Measurements from ENCODE around the gene KSR1.
A peak's percentile ranks its signal among the peaks of the same experiment; 100 is the strongest.

Gene KSR1

DNA sequence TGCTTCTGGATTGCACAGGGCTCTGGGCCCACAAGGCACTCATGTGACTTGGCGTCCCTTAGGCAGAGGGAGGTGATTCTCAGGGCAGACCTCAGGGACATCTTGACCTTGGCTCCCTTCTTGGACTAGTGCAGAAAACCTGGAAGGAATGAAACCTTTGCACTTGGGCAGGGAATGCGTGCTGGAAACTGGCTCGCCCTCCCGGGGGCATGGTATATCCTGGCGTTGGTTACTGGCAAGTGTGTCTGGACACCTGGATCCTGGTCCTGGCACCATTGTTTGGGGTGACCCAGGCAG lies 111.3 kb downstream of the KSR1 start:
- in situ Hi-C loops (cut with HindIII; ENCODE audit: low pct_ligation_motif_present, low pct_unique_long_range_greater_than_20kb, low sequenced_read_pairs): loop anchor here (25.0 kb wide), 1 partner anchor 230 kb away; no protein-coding TSS in a partner anchor

DNA sequence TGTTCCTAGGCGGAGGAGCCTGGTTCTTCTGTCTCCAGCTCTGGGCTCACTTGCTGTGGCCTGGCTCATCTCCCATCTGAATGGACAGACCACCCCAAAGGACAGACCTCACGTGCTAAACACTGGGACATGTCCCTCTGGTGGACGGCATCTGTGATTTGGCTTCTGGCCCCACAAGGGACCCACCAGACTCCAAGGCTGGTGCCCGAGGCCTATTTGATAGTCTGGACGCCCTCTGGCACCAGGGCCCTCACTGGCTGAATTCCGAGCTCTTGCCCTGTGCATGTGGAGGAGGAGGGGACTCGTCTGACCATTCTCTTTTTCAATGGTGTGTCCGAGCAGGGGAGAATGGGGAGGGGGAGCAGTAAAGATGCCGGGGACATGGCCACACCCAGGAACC lies 112.0 kb downstream of the KSR1 start:
- in situ Hi-C loops (cut with HindIII; ENCODE audit: low pct_ligation_motif_present, low pct_unique_long_range_greater_than_20kb, low sequenced_read_pairs): loop anchor here (25.0 kb wide), 1 partner anchor 231 kb away; no protein-coding TSS in a partner anchor
- no peak for DNase-seq

More for the DNA sequence above, 111.3 kb downstream of the KSR1 start:
- DNase-seq: no peak

GRCh38 chr17:27568811-27569210 lies 112.6 kb downstream of the KSR1 start:
- in situ Hi-C loops (cut with HindIII; ENCODE audit: low pct_ligation_motif_present, low pct_unique_long_range_greater_than_20kb, low sequenced_read_pairs): loop anchor here (25.0 kb wide), 1 partner anchor 232 kb away; no protein-coding TSS in a partner anchor
- DNase-seq: no peak

DNA sequence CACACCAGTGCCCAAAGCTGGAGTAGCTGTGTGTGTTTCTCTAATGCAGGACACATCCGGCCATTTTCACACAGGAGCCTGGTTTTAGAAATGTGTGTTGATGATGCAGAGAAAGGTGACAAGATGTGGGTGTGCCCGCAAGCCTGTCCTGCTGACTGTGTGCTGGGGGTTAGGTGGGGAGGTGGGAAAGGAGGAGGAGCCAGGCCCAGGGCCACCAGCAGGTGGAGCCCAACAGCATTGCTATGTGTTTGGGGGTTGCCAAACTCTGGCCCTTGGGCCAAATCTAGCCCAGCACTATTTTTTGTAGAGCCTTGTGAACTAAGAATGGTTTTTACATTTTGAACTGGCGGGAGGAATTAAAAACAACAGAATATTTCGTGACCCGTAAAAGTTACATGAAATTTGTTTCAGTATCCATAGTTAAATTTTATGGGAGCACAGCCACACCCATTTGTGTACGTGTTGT lies 113.0 kb downstream of the KSR1 start:
- peak; percentile 39 for DNase-seq
- in situ Hi-C loops (cut with HindIII; ENCODE audit: low pct_ligation_motif_present, low pct_unique_long_range_greater_than_20kb, low sequenced_read_pairs): loop anchor here (25.0 kb wide), 1 partner anchor 232 kb away; no protein-coding TSS in a partner anchor

- DNase-seq: no peak
- in situ Hi-C loops (cut with HindIII; ENCODE audit: low pct_ligation_motif_present, low pct_unique_long_range_greater_than_20kb, low sequenced_read_pairs): loop anchor here (25.0 kb wide), 1 partner anchor 233 kb away; no protein-coding TSS in a partner anchor
These were observed 113.8 kb downstream of the KSR1 start for GRCh38 chr17:27569884-27570577.

GRCh38 chr17:27570578-27570914 lies 114.3 kb downstream of the KSR1 start:
- in situ Hi-C loops (cut with HindIII; ENCODE audit: low pct_ligation_motif_present, low pct_unique_long_range_greater_than_20kb, low sequenced_read_pairs): loop anchor here (25.0 kb wide), 1 partner anchor 233 kb away; no protein-coding TSS in a partner anchor
- DNase-seq: no peak

DNA sequence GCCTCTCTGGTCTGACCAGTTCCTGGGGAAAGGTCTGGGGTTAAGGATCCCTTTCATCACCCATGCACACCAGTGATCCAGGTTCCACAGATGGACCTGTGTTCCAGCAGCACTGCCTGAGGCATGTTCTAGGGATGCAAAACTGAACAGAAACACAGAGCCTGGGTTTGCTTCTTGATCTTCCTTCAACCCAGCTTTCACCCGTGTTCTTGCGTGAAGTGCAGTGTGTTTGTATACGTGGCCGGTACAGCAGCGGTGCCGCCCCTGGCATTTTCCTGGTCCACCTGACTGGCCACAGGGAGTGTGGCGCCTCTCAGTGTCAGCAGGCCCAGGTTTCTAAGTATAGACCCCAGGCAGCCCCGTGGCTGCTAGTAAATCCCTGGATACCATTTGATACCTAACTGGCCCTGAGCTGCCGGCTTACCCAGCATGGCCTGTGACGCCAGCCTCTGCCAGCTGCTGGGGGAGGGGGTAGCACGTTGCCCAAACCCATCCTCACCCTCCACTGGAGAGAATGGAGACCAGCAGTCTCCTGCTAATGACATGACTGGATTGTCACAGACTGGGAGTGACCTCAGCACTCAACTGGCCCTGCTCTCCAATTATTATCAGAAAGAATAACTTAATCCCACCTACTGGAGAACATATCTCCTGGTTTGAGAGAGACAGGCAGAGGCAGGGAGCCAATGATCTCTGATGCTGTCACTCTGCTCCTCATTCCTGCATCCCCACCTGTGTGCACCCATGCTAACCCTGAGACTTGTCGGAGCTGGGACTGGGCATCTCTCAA lies 115.5 kb downstream of the KSR1 start:
- DNase-seq: no peak
- in situ Hi-C loops (cut with HindIII; ENCODE audit: low pct_ligation_motif_present, low pct_unique_long_range_greater_than_20kb, low sequenced_read_pairs): loop anchor here (25.0 kb wide), 1 partner anchor 234 kb away; no protein-coding TSS in a partner anchor

DNA sequence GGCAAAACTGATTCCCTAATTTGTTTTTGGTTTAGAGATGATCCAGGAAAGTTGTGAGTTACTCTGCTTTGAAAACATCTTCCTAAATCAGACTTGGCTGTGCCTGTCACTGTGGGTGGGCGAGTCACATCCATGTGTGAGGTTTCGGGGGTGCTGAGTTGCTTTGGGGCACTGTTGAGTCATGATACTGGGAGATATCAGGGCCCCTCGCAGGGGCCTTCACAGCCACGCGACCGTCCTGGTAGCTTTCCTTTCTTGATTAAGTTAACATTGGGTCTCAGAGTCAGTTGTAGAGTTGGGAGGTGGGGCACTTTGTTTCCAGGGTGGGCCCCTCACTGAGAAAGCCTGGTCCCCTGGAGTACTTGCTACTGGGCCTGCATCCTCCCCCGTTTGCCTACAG lies 116.4 kb downstream of the KSR1 start:
- in situ Hi-C loops (cut with HindIII; ENCODE audit: low pct_ligation_motif_present, low pct_unique_long_range_greater_than_20kb, low sequenced_read_pairs): loop anchor here (25.0 kb wide), 1 partner anchor 235 kb away; no protein-coding TSS in a partner anchor
- DNase-seq: no peak

DNA sequence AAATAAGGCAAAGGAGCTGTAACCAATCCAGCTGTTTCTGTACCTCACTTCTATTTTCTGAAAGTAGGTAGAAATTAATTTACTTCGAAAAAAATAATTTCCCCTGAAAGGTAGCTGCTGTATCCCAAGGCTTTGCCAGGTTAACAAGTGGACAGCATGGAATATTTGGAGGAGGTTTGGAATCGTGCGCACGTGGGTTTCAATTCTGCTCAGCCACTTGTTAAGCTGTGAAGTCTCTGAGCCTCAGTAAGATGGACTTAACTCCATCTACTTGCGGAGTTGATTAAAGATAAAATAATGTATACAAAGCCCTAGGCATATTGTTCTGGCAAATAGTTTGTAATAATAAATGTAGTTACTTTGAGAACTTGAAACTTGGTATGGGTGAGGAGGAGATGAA lies 117.3 kb downstream of the KSR1 start:
- DNase-seq: no peak
- in situ Hi-C loops (cut with HindIII; ENCODE audit: low pct_ligation_motif_present, low pct_unique_long_range_greater_than_20kb, low sequenced_read_pairs): loop anchor here (25.0 kb wide), 1 partner anchor 236 kb away; no protein-coding TSS in a partner anchor

- DNase-seq: no peak
- in situ Hi-C loops (cut with HindIII; ENCODE audit: low pct_ligation_motif_present, low pct_unique_long_range_greater_than_20kb, low sequenced_read_pairs): loop anchor here (25.0 kb wide), 1 partner anchor 237 kb away; no protein-coding TSS in a partner anchor
These were observed 117.8 kb downstream of the KSR1 start for GRCh38 chr17:27573971-27574525.

- in situ Hi-C loops (cut with HindIII; ENCODE audit: low pct_ligation_motif_present, low pct_unique_long_range_greater_than_20kb, low sequenced_read_pairs): no loop called here
These were observed 119.1 kb downstream of the KSR1 start for GRCh38 chr17:27575096-27575911.

DNA sequence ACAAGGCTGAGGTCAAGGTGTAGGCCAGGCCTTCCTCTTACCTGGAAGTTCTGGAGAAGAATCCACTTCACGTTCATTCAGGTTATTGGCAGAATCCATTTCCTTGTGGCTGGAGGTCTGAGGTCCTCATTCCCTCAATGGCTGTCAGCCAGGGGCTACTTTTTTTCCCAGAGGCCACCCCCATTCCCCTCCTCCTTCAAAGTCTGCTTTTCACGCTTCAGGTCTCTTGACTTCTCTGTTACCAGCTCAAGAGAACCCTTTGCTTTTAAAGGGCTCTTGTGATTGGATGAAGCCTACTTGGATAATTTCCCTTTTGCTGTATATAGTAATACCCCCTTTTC lies 119.6 kb downstream of the KSR1 start:
- no peak for DNase-seq

More at GRCh38 chr17:27575096-27575911, 119.1 kb downstream of the KSR1 start:
- DNase-seq: no peak

GRCh38 chr17:27576477-27577083 lies 120.3 kb downstream of the KSR1 start:
- in situ Hi-C loops (cut with HindIII; ENCODE audit: low pct_ligation_motif_present, low pct_unique_long_range_greater_than_20kb, low sequenced_read_pairs): no loop called here
- DNase-seq: no peak

More for the DNA sequence above, 119.6 kb downstream of the KSR1 start:
- in situ Hi-C loops (cut with HindIII; ENCODE audit: low pct_ligation_motif_present, low pct_unique_long_range_greater_than_20kb, low sequenced_read_pairs): no loop called here

GRCh38 chr17:27577121-27577761 lies 121.0 kb downstream of the KSR1 start:
- no peak for DNase-seq
- in situ Hi-C loops (cut with HindIII; ENCODE audit: low pct_ligation_motif_present, low pct_unique_long_range_greater_than_20kb, low sequenced_read_pairs): no loop called here

GRCh38 chr17:27577884-27578717 lies 121.9 kb downstream of the KSR1 start:
- in situ Hi-C loops (cut with HindIII; ENCODE audit: low pct_ligation_motif_present, low pct_unique_long_range_greater_than_20kb, low sequenced_read_pairs): no loop called here
- no peak for DNase-seq

DNA sequence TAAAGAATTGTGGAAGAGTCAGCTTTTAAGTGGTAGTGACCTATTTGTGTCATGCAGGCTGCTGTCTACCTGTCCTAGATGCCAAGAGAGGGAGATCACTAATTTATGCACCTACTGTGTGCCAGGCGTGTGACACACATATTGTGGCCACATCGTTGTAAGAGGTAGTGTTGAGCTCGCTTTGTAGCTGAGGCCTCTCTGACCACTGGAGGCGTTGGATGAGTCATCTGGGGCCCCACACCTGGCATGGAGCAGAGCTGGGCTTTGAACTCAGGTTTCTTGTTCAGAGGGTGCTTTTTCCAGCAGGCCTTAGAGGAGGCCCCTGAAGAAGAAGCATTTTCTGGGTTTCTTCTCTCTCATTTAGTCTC lies 122.5 kb downstream of the KSR1 start:
- in situ Hi-C loops (cut with HindIII; ENCODE audit: low pct_ligation_motif_present, low pct_unique_long_range_greater_than_20kb, low sequenced_read_pairs): no loop called here
- no peak for DNase-seq

DNA sequence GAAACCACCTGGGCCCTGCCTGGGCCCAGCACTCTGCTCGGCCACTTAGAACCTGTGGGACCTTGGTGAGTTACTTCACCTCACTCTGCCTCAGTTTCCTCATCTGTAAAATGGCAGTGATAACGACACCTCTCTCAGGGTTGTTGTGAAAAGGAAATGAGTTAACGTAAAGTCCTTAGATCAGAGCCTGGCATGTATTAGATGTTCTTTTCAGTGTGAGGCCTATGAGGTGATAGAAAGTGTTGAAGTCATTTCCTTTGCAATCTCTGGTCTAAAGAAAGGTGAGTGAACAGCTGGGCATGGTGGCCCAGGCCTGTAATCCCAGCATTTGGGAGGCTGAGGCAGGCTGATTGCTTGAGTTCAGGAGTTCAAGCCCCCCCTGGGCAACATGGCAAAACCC lies 123.1 kb downstream of the KSR1 start:
- no peak for DNase-seq
- in situ Hi-C loops (cut with HindIII; ENCODE audit: low pct_ligation_motif_present, low pct_unique_long_range_greater_than_20kb, low sequenced_read_pairs): no loop called here

Data from ACHN (cell line).